NCI-H2081 treated with DMSO at 0.1 percent for 48 hours (cell line): Measurements from ENCODE around the gene RAB17.

ENCODE experiments used
- DNase-seq: peaks from one replicate; lab custom pipeline; 2025; lab: John Stamatoyannopoulos, UW

Gene RAB17

GRCh38 chr2:237576974-237577373, 13.6 kb downstream of the RAB17 start:
- DNase-seq = no peak

GRCh38 chr2:237575869-237576862, 14.4 kb downstream of the RAB17 start:
- DNase-seq = no peak

- no peak for DNase-seq
Measured at GRCh38 chr2:237574894-237575868, 15.4 kb downstream of the RAB17 start.

GRCh38 chr2:237574467-237574866, 16.1 kb downstream of the RAB17 start:
- DNase-seq = no peak

- no peak for DNase-seq
Measured at GRCh38 chr2:237573721-237574415, 16.7 kb downstream of the RAB17 start.

GRCh38 chr2:237572742-237573101, 17.8 kb downstream of the RAB17 start:
- DNase-seq = no peak

- DNase-seq = peak; percentile 20
Measured at GRCh38 chr2:237572021-237572741, 18.4 kb downstream of the RAB17 start.

- no peak for DNase-seq
Measured at GRCh38 chr2:237571551-237571950, 19.0 kb downstream of the RAB17 start.

GRCh38 chr2:237570776-237571335, 19.7 kb downstream of the RAB17 start:
- DNase-seq = no peak

GRCh38 chr2:237569896-237570295, 20.6 kb downstream of the RAB17 start:
- no peak for DNase-seq

GRCh38 chr2:237569041-237569440, 21.5 kb downstream of the RAB17 start:
- DNase-seq = no peak

GRCh38 chr2:237568121-237568660, 22.3 kb downstream of the RAB17 start:
- DNase-seq = no peak

GRCh38 chr2:237567276-237568029, 23.1 kb downstream of the RAB17 start:
- no peak for DNase-seq

- no peak for DNase-seq
Measured at GRCh38 chr2:237566401-237567235, 23.9 kb downstream of the RAB17 start, which contains the start of gene PRLH. TSS of gene PRLH (plus strand) at chr2:237566574. CDS start at chr2:237566574, 0 bp downstream.

GRCh38 chr2:237565974-237566373, 24.6 kb downstream of the RAB17 start:
- DNase-seq = no peak

GRCh38 chr2:237564526-237565131, 25.9 kb downstream of the RAB17 start:
- no peak for DNase-seq

GRCh38 chr2:237563816-237564215, 26.7 kb downstream of the RAB17 start:
- DNase-seq = no peak

- DNase-seq = no peak
Measured at GRCh38 chr2:237561221-237561620, 29.3 kb downstream of the RAB17 start.
